GM23338 (cell line): ENCODE data around the gene DOCK1. TPM values are rescaled to one million over a fixed set of nuclear protein-coding genes. Genes with fewer than 3 reads are reported as not detected.

ENCODE experiments used
- ATAC-seq: fragments of 200-7000 bp; cut with Tn5 transposase; 3 replicates; pipeline ENCODE4 v1.9.1; 2020
- DNase-seq: peaks from one replicate; pipeline ENCODE4 v3.0.0-alpha.2; 2015; ENCODE audit warnings: low spot score
- H2AFZ ChIP-seq: fragments of 200-600 bp; sonication (generic); 2 replicates; pipeline ENCODE4 v1.8.0; 2016; ENCODE audit warnings: antibody characterized with exemption, mild to moderate bottlenecking, moderate library complexity
- H3F3A ChIP-seq: fragments of 200-600 bp; sonication (generic); replicated peaks from 2 replicates; pipeline ENCODE4 v1.8.0; 2017; ENCODE audit warnings: antibody characterized with exemption, mixed run types, low read depth
- H3K27ac ChIP-seq: fragments of 200-600 bp; sonication (generic); 2 replicates; pipeline ENCODE4 v1.6.1; 2016; ENCODE audit warnings: low read depth
- H3K27me3 ChIP-seq: fragments of 200-600 bp; sonication (generic); 2 replicates; pipeline ENCODE4 v1.8.0; 2016; ENCODE audit warnings: mild to moderate bottlenecking, mixed run types, moderate library complexity; ENCODE audit not compliant: insufficient read depth
- H3K36me3 ChIP-seq: fragments of 200-600 bp; sonication (generic); 2 replicates; pipeline ENCODE4 v1.8.0; 2016; ENCODE audit warnings: mild to moderate bottlenecking; ENCODE audit not compliant: insufficient read depth
- H3K4me1 ChIP-seq: fragments of 200-600 bp; sonication (generic); 2 replicates; pipeline ENCODE4 v1.8.0; 2016; ENCODE audit warnings: mild to moderate bottlenecking, moderate library complexity; ENCODE audit not compliant: insufficient read depth
- H3K4me2 ChIP-seq: fragments of 200-600 bp; sonication (generic); 2 replicates; pipeline ENCODE4 v1.7.1; 2017; ENCODE audit warnings: mixed run types
- H3K4me3 ChIP-seq: fragments of 200-600 bp; sonication (generic); 2 replicates; pipeline ENCODE4 v1.6.1; 2016; ENCODE audit warnings: mixed run types
- H3K79me2 ChIP-seq: fragments of 200-600 bp; sonication (generic); replicated peaks from 2 replicates; pipeline ENCODE4 v1.8.0; 2017; ENCODE audit warnings: mild to moderate bottlenecking; ENCODE audit not compliant: insufficient read depth
- H3K9me2 ChIP-seq: fragments of 200-600 bp; sonication (generic); 2 replicates; pipeline ENCODE4 v1.8.0; 2017; ENCODE audit not compliant: insufficient read depth
- H4K20me1 ChIP-seq: fragments of 200-600 bp; sonication (generic); replicated peaks from 2 replicates; pipeline ENCODE4 v1.8.0; 2017; ENCODE audit warnings: mild to moderate bottlenecking; ENCODE audit not compliant: insufficient read depth
- H3K27ac Mint-ChIP-seq: 2 replicates; pipeline ENCODE4 v1.8.0; 2020; ENCODE audit warnings: inconsistent platforms, mild to moderate bottlenecking, moderate library complexity, mixed read lengths
- H3K27me3 Mint-ChIP-seq: 3 replicates; pipeline ENCODE4 v1.8.0; 2022; ENCODE audit warnings: low read depth, mild to moderate bottlenecking, moderate library complexity, mixed read lengths, inconsistent platforms; ENCODE audit not compliant: insufficient read depth, poor library complexity
- H3K36me3 Mint-ChIP-seq: 3 replicates; pipeline ENCODE4 v1.8.0; 2021; ENCODE audit warnings: low read depth, mild to moderate bottlenecking, inconsistent platforms, moderate library complexity, mixed read lengths
- H3K4me1 Mint-ChIP-seq: 3 replicates; pipeline ENCODE4 v1.8.0; 2020; ENCODE audit warnings: mild to moderate bottlenecking, inconsistent platforms, mixed read lengths
- H3K4me3 Mint-ChIP-seq: 3 replicates; pipeline ENCODE4 v1.8.0; 2021; ENCODE audit warnings: moderate library complexity, mild to moderate bottlenecking, inconsistent platforms, mixed read lengths
- H3K9me3 Mint-ChIP-seq: 3 replicates; pipeline ENCODE4 v1.8.0; 2020; ENCODE audit warnings: moderate library complexity, mild to moderate bottlenecking, inconsistent platforms, mixed read lengths
- CREB1 ChIP-seq: fragments of 250-450 bp; sonication (Bioruptor Pico); IDR thresholded peaks from 2 replicates; pipeline ENCODE4 v1.5.0; 2020; ENCODE audit warnings: low read depth, mild to moderate bottlenecking, moderate library complexity
- EZH2 ChIP-seq: fragments of 200-600 bp; sonication (generic); IDR thresholded peaks from one replicate; pipeline ENCODE4 v1.8.0; 2017; ENCODE audit warnings: antibody characterized with exemption, mild to moderate bottlenecking, low read depth; ENCODE audit not compliant: unreplicated experiment
- EZH2phosphoT487 ChIP-seq: fragments of 200-600 bp; sonication (generic); IDR thresholded peaks from one replicate; pipeline ENCODE4 v1.8.1; 2018; ENCODE audit warnings: antibody characterized with exemption; ENCODE audit not compliant: unreplicated experiment
- JUNB ChIP-seq: IDR thresholded peaks from one replicate; pipeline ENCODE4 v1.6.1; 2016; ENCODE audit warnings: antibody characterized with exemption; ENCODE audit not compliant: unreplicated experiment
- NANOG ChIP-seq: IDR thresholded peaks from 2 replicates; pipeline ENCODE4 v1.6.1; 2016; ENCODE audit warnings: antibody characterized with exemption, borderline replicate concordance
- POLR2AphosphoS5 ChIP-seq: IDR thresholded peaks from 2 replicates; pipeline ENCODE4 v1.6.1; 2016; ENCODE audit warnings: antibody characterized with exemption, low read depth
- REST ChIP-seq: IDR thresholded peaks from one replicate; pipeline ENCODE4 v1.6.1; 2018; ENCODE audit warnings: antibody characterized with exemption; ENCODE audit not compliant: unreplicated experiment
- STAT1 ChIP-seq: IDR thresholded peaks from one replicate; pipeline ENCODE4 v1.6.1; 2016; ENCODE audit warnings: antibody characterized with exemption; ENCODE audit not compliant: unreplicated experiment
- ZNF114 ChIP-seq: fragments of 250-450 bp; sonication (Bioruptor Pico); IDR thresholded peaks from 2 replicates; pipeline ENCODE4 v1.5.0; 2020; ENCODE audit warnings: mild to moderate bottlenecking, moderate library complexity
- ZNF331 ChIP-seq: fragments of 250-450 bp; sonication (Bioruptor Pico); IDR thresholded peaks from 2 replicates; pipeline ENCODE4 v1.5.0; 2020; ENCODE audit warnings: low read depth, mild to moderate bottlenecking, moderate library complexity
- ZNF462 ChIP-seq: fragments of 250-450 bp; sonication (Bioruptor Pico); IDR thresholded peaks from 2 replicates; pipeline ENCODE4 v1.5.0; 2020; ENCODE audit warnings: mild to moderate bottlenecking, moderate library complexity
- polyA plus RNA-seq: library from polyadenylated mRNA; unstranded; fragments of >200 nt; fragmentation: Nextera tagmentation; extraction: Ambion mirVana; gene quantifications from 2 replicates; pipeline ENCODE4 v1.2.1, GENCODE V29; 2016
- total RNA-seq: library from RNA; depleted of rRNA; stranded (reverse); fragments of >200 nt; shearing (Covaris generic); gene quantifications from 2 replicates; pipeline ENCODE4 v1.2.3, GENCODE V29; 2014
- TF ChIP-seq, protein P1 (sequence below), 2 experiments: fragments of 200-600 bp in 1 of 2; sonication (generic) in 1 of 2; conservative IDR thresholded peaks; 2 replicates each; pipeline versions ENCODE4 v1.5.1 to v1.6.1; 2016 to 2017; ENCODE audit warnings: antibody characterized with exemption in 2 of 2, low read depth in 2 of 2, mild to moderate bottlenecking in 2 of 2, moderate library complexity in 1 of 2
- TF ChIP-seq, protein P2 (sequence below): IDR thresholded peaks from 2 replicates; pipeline ENCODE4 v1.6.1; 2016; ENCODE audit warnings: antibody characterized with exemption

Gene DOCK1
- total and polyA plus RNA-seq, 2 experiments from 2014 or later, result 13.2 to 55.3 TPM

DNA sequence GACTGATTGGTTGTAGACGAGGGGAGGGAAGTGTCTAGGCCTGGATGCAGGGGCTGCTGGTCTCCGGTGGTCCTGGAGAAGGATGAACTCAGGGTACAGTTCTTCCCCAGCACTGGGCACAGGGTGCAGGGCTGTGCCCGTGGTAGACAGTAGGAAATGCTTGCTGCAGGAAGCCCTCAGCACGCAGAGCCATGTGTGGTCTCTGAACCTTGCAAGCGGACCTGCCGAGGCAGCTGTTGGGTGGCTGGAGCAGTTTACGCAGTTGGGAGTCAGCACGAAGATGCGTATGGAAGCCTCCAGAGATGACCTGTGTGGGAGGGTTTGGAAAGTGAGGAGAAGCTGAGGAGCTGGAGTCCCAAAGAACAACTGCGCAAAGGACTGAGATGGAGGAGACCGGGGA lies 39.0 kb downstream of the DOCK1 start:
- no peak overlapping the region for H3K4me3 Mint-ChIP-seq
- no peak for ATAC-seq
- H3K9me2 ChIP-seq, result no peaks in the 10 kb centered on the region

More for the DNA sequence above, 39.0 kb downstream of the DOCK1 start:
- H3K27ac ChIP-seq, result no peak overlapping the region
- no peak for DNase-seq
- Mint-ChIP-seq H3K4me1 (peaks cover 7% of the 10 kb centered on the region), H3K27ac (no peak overlapping the region), H3K9me3 (peaks cover 9% of the 10 kb centered on the region; the same call in 2 of the 3 replicates), H3K36me3 (peaks cover 30% of the 10 kb centered on the region), H3K27me3 (no peaks in the 10 kb centered on the region)
- peaks cover 84% of the 10 kb centered on the region for H3K79me2 ChIP-seq
- TF ChIP-seq STAT1 (no peak), ZNF331 (CRISPR knock-in tag) (no peak), EZH2phosphoT487 (no peak), NANOG (no peak), ZNF114 (CRISPR knock-in tag) (no peak), JUNB (no peak), ZNF462 (CRISPR knock-in tag) (no peak), CREB1 (CRISPR knock-in tag) (no peak), REST (no peak), EZH2 (no peak), POLR2AphosphoS5 (no peak)
- TF ChIP-seq, protein P1, sequence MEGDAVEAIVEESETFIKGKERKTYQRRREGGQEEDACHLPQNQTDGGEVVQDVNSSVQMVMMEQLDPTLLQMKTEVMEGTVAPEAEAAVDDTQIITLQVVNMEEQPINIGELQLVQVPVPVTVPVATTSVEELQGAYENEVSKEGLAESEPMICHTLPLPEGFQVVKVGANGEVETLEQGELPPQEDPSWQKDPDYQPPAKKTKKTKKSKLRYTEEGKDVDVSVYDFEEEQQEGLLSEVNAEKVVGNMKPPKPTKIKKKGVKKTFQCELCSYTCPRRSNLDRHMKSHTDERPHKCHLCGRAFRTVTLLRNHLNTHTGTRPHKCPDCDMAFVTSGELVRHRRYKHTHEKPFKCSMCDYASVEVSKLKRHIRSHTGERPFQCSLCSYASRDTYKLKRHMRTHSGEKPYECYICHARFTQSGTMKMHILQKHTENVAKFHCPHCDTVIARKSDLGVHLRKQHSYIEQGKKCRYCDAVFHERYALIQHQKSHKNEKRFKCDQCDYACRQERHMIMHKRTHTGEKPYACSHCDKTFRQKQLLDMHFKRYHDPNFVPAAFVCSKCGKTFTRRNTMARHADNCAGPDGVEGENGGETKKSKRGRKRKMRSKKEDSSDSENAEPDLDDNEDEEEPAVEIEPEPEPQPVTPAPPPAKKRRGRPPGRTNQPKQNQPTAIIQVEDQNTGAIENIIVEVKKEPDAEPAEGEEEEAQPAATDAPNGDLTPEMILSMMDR (conservative IDR thresholded peaks at IDR 0.05; ENCODE audit: low read depth in 2 of 2), result no peak
- TF ChIP-seq, protein P2, sequence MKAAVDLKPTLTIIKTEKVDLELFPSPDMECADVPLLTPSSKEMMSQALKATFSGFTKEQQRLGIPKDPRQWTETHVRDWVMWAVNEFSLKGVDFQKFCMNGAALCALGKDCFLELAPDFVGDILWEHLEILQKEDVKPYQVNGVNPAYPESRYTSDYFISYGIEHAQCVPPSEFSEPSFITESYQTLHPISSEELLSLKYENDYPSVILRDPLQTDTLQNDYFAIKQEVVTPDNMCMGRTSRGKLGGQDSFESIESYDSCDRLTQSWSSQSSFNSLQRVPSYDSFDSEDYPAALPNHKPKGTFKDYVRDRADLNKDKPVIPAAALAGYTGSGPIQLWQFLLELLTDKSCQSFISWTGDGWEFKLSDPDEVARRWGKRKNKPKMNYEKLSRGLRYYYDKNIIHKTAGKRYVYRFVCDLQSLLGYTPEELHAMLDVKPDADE, result no peak
- no peak overlapping the region for H2AFZ ChIP-seq
- no peaks in the 10 kb centered on the region; the same call in 1 of the 2 replicates for H3K36me3 ChIP-seq
- H4K20me1 ChIP-seq, result peaks cover 9% of the 10 kb centered on the region
- peaks cover 7% of the 10 kb centered on the region for H3F3A ChIP-seq
- H3K4me2 ChIP-seq, result no peak overlapping the region
- no peaks in the 10 kb centered on the region for H3K27me3 ChIP-seq
- no peak overlapping the region for H3K4me3 ChIP-seq
- H3K4me1 ChIP-seq, result peaks cover 9% of the 10 kb centered on the region
